ENCODE measurements around the gene IFIT1. TPM values are rescaled to one million over a fixed set of nuclear protein-coding genes. Genes with fewer than 3 reads are reported as not detected.
"Not testable (repeated sequence)": the region's sequence is repeated elsewhere in the genome, so short reads cannot be mapped to it uniquely, and the experiment has no call there.

Gene IFIT1
- total and polyA plus RNA-seq, 8 donors, result 0.29 to 12.1 (median 4.3) TPM

GRCh38 chr10:89440226-89441009 lies 48.0 kb downstream of the IFIT1 start:
- Histone ChIP-seq H3K4me3 (no peak overlapping the region), H3K27ac (no peak overlapping the region), H3K36me3 (no peaks in the 10 kb centered on the region), H3K27me3 (no peaks in the 10 kb centered on the region), H3K4me1 (peaks cover 0 to 4% (median 0%) of the 10 kb centered on the region in 4 donors), H3K9me3 (peaks cover 0 to 8% (median 3%) of the 10 kb centered on the region in 4 donors)
- WGBS, 5 donors, result 36 to 60% (median 47%) methylated on average over 4 of the region's 4 CpGs
- intact Hi-C loops (cut with DNase I; ENCODE audit: low total_unique reads), result no loop called here
- TF ChIP-seq CTCF (IDR thresholded peaks at IDR 0.05) (no peak), POLR2AphosphoS5 (IDR thresholded peaks at IDR 0.05) (no peak)
- peak in 1 of 2 donors; percentile 62 for DNase-seq

GRCh38 chr10:89442289-89442688 lies 49.9 kb downstream of the IFIT1 start:
- WGBS, 5 donors, result 62 to 83% (median 81%) methylated on average over 1 of the region's 1 CpG

GRCh38 chr10:89444819-89445218 lies 52.4 kb downstream of the IFIT1 start:
- DNase-seq, result not testable (repeated sequence)

More at GRCh38 chr10:89442289-89442688, 49.9 kb downstream of the IFIT1 start:
- Histone ChIP-seq H3K27ac (no peak overlapping the region), H3K4me3 (no peak overlapping the region), H3K4me1 (peaks cover 0 to 4% (median 0%) of the 10 kb centered on the region in 4 donors), H3K9me3 (peaks cover 0 to 17% (median 6%) of the 10 kb centered on the region in 4 donors), H3K27me3 (no peaks in the 10 kb centered on the region), H3K36me3 (no peaks in the 10 kb centered on the region)
- DNase-seq, result no peak
- intact Hi-C loops (cut with DNase I; ENCODE audit: low total_unique reads), result no loop called here
- TF ChIP-seq POLR2AphosphoS5 (IDR thresholded peaks at IDR 0.05) (no peak), POLR2A (IDR thresholded peaks at IDR 0.05) (no peak), EP300 (IDR thresholded peaks at IDR 0.05) (no peak), CTCF (IDR thresholded peaks at IDR 0.05) (no peak)

GRCh38 chr10:89450901-89451300 lies 58.5 kb downstream of the IFIT1 start:
- intact Hi-C loops (cut with DNase I; ENCODE audit: low total_unique reads), result no loop called here
- no peak for DNase-seq
- Histone ChIP-seq H3K27me3 (no peaks in the 10 kb centered on the region), H3K36me3 (no peaks in the 10 kb centered on the region), H3K27ac (no peak overlapping the region), H3K4me1 (no peaks in the 10 kb centered on the region), H3K4me3 (no peak overlapping the region), H3K9me3 (peaks cover 0 to 9% (median 2%) of the 10 kb centered on the region in 4 donors)
- WGBS, 5 donors, result 32 to 43% (median 39%) methylated on average over 2 of the region's 2 CpGs
- TF ChIP-seq CTCF (IDR thresholded peaks at IDR 0.05) (no peak), POLR2A (IDR thresholded peaks at IDR 0.05) (no peak), POLR2AphosphoS5 (IDR thresholded peaks at IDR 0.05) (no peak), EP300 (IDR thresholded peaks at IDR 0.05) (no peak)

More at GRCh38 chr10:89444819-89445218, 52.4 kb downstream of the IFIT1 start:
- H3K27me3 ChIP-seq; intact Hi-C loops (cut with DNase I; ENCODE audit: low total_unique reads); H3K36me3 ChIP-seq; H3K27ac ChIP-seq; H3K4me1 ChIP-seq; H3K4me3 ChIP-seq: not testable (repeated sequence)
- WGBS, 5 donors, result 92 to 99% (median 96%) methylated on average over 7 of the region's 7 CpGs
- H3K9me3 ChIP-seq, result peaks cover 0 to 17% (median 6%) of the 10 kb centered on the region in 4 donors

- H3K4me1 ChIP-seq, result no peaks in the 10 kb centered on the region
- H3K36me3 ChIP-seq, result no peaks in the 10 kb centered on the region
- intact Hi-C loops (cut with DNase I; ENCODE audit: low total_unique reads), result no loop called here
- no peaks in the 10 kb centered on the region for H3K9me3 ChIP-seq
- no peaks in the 10 kb centered on the region for H3K27me3 ChIP-seq
- no peak overlapping the region for H3K27ac ChIP-seq
- no peak for DNase-seq
- no peak overlapping the region for H3K4me3 ChIP-seq
- 65 to 70% (median 68%) methylated on average over 1 of the region's 1 CpG for WGBS, 5 donors
- no peak for TF ChIP-seq POLR2AphosphoS5 (IDR thresholded peaks at IDR 0.05)
- TF ChIP-seq POLR2A (IDR thresholded peaks at IDR 0.05), result no peak
- no peak for TF ChIP-seq CTCF (IDR thresholded peaks at IDR 0.05)
- TF ChIP-seq EP300 (IDR thresholded peaks at IDR 0.05), result no peak
Observed at GRCh38 chr10:89452193-89452592, 59.8 kb downstream of the IFIT1 start.

Measured in stomach (tissue), 9 donors.